HG02852 (cell line): ENCODE results near the gene DCAF11.
A peak's percentile ranks its signal among the peaks of the same experiment; 100 is the strongest.

Experiments used
- ATAC-seq: cut with Tn5 transposase; IDR thresholded peaks from one replicate; pipeline ENCODE4 v1.9.1; 2021; ENCODE audit warnings: mild to moderate bottlenecking, moderate library complexity; ENCODE audit not compliant: unreplicated experiment

DCAF11 gene

DNA sequence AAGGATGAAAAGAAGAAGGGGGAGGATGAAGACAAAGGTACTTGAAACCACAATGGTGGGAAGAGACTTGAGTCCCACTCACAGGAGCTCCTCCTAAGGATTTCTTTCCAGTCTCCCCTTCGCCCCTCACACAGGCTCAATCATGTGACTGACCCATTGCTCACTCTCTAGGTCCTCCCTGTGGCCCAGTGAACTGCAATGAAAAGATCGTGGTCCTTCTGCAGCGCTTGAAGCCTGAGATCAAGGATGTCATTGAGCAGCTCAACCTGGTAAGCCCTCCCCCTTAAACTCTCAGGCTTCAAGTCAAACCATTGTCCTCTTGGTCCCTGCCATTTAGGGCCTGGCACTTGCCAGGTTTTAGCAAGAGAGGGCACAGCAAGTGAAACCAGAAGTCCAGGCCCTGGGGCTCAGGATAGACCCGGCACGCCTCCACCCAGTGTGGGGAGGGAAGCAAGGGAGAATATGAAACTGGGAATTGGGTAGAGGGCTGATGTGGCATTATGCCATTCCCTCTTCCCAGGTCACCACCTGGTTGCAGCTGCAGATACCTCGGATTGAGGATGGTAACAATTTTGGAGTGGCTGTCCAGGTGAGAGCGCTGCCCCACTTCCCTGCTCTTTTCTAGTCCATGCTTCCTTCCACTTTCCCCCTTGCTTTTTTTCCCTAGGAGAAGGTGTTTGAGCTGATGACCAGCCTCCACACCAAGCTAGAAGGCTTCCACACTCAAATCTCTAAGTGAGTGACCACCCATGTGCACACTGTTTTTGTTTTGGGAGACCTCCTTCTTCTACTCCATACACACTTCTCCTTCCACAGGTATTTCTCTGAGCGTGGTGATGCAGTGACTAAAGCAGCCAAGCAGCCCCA is 23.2 kb downstream of the DCAF11 start:
- no peak for ATAC-seq

DNA sequence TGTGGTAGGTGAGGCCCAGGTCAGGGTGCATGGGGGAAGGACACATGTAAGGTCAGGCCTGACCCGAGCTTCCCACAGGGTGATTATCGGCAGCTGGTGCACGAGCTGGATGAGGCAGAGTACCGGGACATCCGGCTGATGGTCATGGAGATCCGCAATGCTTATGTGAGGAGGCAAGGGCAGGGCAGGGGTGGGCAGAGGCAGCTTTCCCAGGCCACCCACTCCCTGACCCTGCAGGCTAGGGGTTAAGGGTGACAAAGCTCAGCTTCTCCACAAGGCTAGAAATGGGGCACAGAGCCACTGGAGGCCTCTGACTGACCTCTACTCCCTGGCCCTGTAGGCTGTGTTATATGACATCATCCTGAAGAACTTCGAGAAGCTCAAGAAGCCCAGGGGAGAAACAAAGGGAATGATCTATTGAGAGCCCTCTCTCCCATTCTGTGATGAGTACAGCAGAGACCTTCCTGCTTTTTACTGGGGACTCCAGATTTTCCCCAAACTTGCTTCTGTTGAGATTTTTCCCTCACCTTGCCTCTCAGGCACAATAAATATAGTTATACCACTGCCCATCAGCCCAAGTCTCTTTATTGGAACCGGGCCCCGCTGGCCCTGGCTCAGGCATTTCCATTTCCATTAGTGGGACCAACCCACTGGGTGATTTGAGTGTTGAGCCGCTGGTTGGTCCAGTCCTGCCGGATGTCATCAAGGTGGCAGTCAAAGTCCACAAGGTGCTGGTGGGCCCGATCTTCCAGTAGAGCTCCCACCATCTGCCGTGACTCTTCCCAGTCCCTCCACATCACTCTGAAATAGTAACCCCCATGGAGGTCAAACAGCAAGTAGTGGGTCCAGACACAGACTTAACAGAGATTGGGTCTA is 24.1 kb downstream of the DCAF11 start:
- ATAC-seq: no peak

DNA sequence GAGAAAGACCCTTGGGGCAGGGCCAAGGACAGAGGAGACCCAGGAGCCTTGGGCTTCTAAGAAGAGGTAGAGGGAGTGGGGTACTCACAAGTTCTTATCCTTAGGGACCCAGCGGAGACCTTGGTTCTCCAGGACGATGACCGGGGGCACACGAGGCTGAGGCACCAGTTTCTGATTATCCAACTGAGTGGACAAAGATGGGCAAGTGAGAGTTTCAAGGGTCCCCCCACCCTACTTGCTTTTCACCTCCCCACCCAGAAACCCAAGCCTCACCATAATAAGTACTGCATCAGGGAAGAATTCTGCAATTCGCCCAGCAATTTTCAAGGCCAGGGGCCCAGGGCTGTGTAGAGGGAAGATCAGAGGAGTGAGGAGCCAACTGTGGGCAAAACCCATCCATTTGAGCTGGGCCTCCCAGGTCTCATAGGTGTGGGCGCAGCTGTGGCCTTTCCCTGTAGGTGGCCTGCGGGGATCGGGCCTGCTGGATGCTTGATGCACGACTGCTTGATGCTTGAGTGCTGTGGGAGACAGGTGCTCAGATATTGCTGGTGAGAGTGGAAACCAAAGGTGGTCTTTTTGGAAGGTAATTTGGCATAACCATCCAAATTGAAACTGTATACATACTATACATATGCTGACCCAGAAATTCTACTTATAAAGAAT is 24.8 kb downstream of the DCAF11 start:
- ATAC-seq: no peak

DNA sequence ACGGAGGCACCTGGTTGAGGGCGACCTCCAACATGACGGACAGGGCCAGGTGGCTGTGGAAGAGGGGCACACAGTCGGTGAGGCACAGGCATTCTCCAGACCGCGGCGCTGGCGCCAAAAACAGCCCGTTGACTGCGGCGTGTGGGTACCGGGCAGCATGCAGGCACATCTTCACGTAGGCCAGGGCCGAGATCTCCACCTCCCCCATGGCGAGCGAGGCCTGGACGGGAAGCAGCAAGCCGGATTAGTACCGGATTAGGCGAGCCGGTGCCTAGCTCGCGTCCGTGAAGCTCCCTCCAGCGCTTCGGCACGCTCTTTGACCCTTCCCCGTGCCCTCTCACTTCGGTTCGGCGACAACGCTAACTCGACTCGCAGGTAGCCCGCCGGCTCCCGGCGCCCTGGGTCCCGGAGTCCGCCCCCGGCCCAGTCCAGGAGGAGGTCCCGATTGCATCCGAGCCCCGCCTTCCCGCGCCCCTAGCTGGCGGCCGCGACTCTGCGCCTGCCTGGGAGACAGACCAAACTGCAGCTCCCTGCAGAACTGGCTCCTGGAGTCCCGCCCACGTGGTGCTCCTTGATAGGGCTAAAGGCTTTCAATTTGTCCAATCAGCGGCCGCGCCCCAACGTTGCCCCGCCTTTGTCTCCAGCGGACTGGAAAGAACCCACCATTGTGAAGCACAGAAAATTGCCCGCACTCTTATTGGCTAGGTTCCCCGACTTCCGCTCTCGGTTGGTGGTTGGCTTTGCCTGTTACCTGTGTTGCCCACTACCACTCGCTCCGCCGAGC is 26.7 kb downstream of the DCAF11 start, which contains the start of gene EMC9:
Gene EMC9, minus strand, starts transcription at position 495 of the 784 bp plus-strand sequence. Its CDS starts 287 bp downstream, at position 208.
- peak; percentile 85 for ATAC-seq

DNA sequence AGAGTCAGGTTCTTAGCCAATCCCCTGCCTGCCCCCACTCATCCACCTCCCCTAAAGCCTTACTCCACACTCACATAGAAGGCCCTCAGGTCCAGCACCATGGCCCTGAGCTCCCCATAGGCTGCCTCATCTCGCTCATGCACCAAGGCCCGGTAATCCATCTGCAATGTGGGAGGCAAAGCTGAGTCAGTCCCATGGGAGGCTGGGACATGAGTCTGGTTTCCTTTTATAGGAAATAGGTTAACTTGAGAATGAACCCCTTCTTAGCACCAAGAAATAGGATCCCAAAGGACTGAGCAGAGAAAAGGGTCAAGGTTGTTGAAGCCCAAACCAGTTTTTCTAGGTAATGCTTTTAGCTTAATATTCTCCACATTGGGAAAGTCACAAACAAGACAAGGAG is 28.9 kb downstream of the DCAF11 start:
- no peak for ATAC-seq

DNA sequence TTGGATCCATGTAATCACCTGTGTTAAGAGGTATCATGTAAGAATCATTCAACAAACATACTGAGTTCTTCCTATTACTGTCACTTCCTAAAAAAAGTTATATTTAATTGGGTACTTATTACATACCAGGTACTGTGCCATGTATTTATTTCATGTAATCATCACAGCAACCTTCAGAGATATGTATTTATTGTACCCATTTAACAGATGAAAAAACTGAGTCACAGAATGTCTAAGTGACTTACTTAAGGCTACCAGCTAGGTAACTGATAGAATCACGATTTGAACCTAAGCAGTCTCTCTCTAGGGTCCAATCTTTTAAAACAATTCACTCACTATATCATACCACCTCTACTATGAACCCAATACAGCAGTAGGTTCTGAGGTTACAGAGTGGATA is 29.9 kb downstream of the DCAF11 start:
- ATAC-seq: no peak

DNA sequence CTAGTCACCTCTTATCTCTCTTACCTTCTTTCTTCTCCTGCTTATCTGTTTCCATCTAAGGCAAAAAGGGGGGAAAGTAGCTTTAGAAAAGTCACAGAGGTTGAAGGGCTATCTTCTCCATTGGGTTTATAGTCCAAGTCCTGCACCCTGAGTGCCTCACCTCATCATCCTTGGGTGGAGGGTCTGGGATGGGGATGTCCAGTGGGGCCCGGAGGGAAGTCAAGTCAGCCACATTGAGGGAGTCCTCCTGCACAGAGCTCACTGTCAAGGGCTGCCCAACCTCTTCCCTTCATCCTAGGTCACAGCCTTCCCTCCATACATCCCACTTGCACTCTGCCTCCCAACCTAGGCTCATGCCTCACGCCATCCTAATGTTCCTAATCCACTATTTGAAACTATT is 30.6 kb downstream of the DCAF11 start:
- ATAC-seq: no peak

DNA sequence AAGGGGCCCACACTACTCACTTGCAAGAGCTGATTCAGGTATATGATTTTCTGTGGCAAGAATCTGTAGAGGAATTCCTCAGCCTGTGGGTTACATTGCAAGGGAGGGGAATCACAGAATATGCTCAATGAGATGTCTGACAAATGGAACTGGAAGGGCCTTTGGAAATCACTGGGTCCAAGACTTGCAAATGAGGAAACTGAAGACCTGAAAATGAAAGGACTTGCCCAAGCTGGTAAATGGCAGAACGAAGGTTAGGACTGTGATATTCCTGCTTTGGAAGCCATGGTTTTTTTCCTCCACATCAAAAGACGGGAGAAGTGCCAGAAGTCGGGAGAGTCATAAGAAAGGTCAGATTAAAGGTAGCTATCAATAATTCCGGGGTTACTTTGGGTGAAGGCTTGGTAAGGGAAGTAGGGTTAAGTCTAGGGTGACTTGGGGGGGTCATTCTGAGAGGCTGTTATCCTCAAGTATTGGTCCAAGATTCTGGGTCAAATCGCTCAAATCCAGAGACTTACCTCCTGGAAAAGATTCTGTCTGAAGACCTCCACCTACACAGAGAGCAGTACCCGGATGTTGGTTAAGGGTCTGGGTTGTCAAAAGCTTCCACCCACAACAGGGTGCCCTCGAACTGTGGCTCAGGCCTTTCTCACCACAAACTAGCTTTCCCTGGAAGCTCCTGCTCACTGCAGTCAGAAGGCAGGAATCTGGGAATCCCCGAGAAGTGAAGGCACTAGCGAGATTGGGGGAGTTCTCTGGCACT is 31.3 kb downstream of the DCAF11 start:
- no peak for ATAC-seq

DNA sequence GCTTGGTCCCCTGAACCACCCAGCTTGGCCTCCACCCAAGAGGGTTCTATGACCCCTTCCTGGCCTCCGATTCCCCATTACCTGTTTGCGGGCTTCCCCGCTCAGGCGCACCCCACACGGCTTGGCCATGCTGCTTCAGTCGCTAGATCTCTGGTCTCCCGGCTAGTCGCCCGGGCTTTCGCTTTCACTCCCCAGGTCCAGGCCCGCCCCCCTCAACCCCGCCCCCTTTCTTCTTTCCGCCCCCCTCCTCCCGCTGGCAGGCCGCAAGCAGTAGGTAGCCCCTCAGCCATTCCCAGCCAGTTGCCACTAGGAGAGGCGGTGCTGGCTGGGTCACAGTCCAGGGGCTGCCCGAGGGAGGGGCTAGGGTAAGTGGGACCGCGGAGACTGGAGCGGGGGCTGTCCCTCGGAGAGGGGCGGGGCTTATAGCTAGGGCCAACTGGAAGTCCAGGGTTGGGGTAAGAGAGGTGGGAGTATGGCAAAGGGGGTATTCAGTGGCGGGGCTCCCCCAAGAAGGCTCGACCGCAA is 31.9 kb downstream of the DCAF11 start, which contains the start of gene PSME2:
Gene PSME2, minus strand, starts transcription at position 158 of the 525 bp plus-strand sequence. Its CDS starts 29 bp downstream, at position 129.
- peak; percentile 56 for ATAC-seq

DNA sequence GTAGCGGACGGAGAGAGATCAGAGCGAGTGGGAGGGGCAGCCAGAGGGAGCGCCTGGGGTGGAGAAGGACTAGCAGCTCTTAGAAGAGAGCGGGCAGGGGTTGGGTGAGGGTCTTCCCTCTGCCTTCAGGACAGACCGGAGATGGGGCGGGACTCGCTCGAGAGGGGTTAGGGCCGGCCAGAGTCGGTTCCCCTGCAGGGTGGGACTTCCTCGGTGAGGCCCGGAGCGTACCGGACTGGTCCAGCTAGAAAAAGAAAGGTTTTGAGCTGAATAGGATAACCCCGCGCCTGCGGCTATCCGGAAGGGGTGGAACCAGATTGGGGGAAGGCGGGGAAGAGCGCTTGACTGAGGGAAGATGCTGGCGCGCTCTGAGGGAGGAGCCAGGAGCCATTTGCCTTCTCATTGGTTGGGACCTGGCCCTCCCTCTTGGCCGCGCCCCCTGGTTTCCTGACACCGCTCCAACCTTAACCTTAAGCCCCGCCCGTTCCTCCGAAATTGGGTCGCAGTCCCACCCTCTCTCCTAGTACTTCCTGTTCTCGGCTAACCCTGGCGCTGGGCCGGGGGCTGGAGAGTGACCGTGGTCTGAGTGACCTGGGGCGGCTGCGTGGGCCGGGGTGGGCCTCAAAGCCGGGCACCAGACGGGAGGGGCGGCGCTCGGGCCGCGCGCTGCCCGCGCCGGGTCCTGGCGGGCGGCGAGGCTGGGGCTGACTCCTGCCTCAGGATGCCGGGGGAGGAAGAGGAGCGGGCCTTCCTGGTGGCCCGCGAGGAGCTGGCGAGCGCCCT is 32.6 kb downstream of the DCAF11 start, which contains the start of gene RNF31:
Gene RNF31, plus strand, starts transcription at position 521 of the 783 bp plus-strand sequence. Its CDS starts 201 bp downstream, at position 722.
- ATAC-seq: peak; percentile 80

DNA sequence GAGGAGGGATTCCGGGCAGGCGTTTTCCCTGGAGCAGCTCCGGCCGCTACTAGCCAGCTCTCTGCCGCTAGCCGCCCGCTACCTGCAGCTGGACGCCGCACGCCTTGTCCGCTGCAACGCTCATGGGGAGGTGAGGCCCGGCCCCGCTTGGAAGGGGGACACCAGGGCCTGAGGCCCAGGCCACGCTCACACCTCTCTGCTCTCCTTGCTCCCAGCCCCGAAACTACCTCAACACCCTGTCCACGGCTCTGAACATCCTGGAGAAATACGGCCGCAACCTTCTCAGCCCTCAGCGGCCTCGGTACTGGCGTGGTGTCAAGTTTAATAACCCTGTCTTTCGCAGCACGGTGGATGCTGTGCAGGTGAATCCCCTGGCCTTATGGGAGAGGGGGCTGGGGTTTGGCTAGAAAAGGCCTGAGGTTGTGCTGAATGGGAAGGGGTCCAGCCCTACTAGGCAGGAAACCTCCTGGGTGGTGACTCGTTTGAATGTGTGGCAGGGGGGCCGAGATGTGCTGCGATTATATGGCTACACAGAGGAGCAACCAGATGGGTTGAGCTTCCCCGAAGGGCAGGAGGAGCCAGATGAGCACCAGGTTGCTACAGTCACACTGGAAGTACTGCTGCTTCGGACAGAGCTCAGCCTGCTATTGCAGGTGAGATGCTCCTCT is 33.3 kb downstream of the DCAF11 start:
- no peak for ATAC-seq

DNA sequence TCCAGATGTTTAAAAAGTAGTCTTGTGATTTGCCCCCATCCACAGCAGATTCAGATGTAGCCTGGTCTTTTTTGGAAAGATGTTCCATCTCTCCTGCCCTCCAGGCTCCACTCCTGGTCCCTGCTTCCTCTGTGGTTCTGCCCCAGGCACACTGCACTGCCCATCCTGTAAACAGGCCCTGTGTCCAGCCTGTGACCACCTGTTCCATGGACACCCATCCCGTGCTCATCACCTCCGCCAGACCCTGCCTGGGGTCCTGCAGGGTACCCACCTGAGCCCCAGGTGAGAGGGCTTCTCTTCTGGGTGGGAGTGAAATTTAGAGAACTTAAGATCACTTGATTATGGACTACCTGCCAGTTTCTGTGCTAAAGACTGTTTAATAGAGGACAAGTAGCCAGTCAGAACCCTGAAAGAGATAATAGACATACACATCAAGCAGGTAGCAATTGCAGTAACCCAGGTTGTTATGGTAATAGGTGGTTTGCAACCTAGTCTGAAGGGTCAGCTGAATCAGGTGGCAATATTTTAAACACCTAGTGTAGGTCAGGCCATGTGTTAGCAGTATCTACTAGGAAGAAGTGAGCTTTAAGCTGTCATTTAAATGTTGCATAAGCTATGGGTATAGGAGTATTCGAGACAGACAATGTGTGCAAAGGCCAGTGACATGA is 34.9 kb downstream of the DCAF11 start:
- ATAC-seq: no peak

DNA sequence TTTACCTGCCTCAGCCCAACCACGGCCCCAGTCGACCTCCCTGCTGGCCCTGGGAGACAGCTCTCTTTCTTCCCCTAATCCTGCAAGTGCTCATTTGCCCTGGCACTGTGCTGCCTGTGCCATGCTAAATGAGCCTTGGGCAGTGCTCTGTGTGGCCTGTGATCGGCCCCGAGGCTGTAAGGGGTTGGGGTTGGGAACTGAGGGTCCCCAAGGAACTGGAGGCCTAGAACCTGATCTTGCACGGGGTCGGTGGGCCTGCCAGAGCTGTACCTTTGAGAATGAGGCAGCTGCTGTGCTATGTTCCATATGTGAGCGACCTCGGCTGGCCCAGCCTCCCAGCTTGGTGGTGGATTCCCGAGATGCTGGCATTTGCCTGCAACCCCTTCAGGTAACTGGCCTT is 35.5 kb downstream of the DCAF11 start:
- ATAC-seq: no peak

DNA sequence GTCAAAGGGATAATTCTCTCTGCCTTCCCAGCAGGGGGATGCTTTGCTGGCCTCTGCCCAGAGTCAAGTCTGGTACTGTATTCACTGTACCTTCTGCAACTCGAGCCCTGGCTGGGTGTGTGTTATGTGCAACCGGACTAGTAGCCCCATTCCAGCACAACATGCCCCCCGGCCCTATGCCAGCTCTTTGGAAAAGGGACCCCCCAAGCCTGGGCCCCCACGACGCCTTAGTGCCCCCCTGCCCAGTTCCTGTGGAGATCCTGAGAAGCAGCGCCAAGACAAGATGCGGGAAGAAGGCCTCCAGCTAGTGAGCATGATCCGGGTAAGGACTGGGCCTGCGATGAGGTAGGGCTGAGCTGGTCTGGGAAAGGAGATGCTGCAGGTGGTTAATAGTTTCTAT is 36.0 kb downstream of the DCAF11 start:
- no peak for ATAC-seq

DNA sequence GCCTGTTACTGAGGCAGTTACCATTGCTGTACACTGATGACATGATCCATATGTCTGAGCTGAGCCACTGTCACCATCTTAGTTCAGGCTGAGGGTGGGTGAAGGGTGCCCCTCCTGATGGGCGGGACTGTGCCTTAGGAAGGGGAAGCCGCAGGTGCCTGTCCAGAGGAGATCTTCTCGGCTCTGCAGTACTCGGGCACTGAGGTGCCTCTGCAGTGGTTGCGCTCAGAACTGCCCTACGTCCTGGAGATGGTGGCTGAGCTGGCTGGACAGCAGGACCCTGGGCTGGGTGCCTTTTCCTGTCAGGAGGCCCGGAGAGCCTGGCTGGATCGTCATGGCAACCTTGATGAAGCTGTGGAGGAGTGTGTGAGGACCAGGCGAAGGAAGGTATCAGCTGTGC is 36.4 kb downstream of the DCAF11 start:
- no peak for ATAC-seq

DNA sequence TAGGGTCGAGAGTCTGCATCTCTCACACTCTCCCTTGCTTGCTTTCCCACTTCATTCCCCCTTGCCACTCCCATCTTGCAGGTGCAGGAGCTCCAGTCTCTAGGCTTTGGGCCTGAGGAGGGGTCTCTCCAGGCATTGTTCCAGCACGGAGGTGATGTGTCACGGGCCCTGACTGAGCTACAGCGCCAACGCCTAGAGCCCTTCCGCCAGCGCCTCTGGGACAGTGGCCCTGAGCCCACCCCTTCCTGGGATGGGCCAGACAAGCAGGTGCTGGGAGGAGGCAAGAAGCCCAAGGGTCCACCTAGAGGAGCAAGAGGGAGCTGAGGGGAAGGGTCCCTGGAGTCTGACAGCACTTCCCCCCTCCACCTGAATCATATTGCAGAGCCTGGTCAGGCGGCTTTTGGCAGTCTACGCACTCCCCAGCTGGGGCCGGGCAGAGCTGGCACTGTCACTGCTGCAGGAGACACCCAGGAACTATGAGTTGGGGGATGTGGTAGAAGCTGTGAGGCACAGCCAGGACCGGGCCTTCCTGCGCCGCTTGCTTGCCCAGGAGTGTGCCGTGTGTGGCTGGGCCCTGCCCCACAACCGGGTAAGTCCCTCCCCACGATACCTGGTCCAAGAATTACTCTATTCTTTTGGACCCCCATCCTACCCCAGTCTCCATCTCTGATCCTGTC is 37.0 kb downstream of the DCAF11 start:
- no peak for ATAC-seq

DNA sequence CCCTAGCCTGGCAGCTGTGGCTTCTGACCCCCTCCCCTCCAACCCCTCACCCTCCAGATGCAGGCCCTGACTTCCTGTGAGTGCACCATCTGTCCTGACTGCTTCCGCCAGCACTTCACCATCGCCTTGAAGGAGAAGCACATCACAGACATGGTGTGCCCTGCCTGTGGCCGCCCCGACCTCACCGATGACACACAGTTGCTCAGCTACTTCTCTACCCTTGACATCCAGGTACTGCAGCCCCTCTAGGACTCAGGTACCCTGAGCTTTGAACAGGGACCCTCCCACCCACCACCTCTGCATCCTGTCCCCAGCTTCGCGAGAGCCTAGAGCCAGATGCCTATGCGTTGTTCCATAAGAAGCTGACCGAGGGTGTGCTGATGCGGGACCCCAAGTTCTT is 40.5 kb downstream of the DCAF11 start:
- no peak for ATAC-seq
